OCI-LY7 (cell line): ENCODE data around the gene UQCRHL. TPM values are rescaled to one million over a fixed set of nuclear protein-coding genes. Genes with fewer than 3 reads are reported as not detected.
A peak's percentile ranks its signal among the peaks of the same experiment; 100 is the strongest.

Experiments used
- BruUV-seq: library from RNA; stranded (reverse); fragments of 400-500 nt; replicated peaks from 2 replicates; lab custom pipeline; 2021; lab: Mats Ljungman, UMichigan
- CTCF ChIA-PET: fragments of 300-600 bp; sonication (Branson Sonifier 250); formaldehyde crosslinking; loops from one replicate; lab custom pipeline; 2022; ENCODE audit warnings: antibody characterized with exemption; ENCODE audit not compliant: unreplicated experiment; lab: Charles Lee
- POLR2A ChIA-PET: fragments of 300-600 bp; sonication (Branson Sonifier 250); formaldehyde crosslinking; loops from one replicate; lab custom pipeline; 2022; ENCODE audit warnings: antibody characterized with exemption; lab: Charles Lee
- DNase-seq: peaks from one replicate; pipeline ENCODE4 v3.0.0-alpha.2; 2015; ENCODE audit warnings: low spot score
- H2AFZ ChIP-seq: fragments of 200-600 bp; sonication (generic), shearing (Covaris generic); 2 replicates; pipeline ENCODE4 v1.6.1; 2014; ENCODE audit warnings: mild to moderate bottlenecking, antibody characterized with exemption, low read length, moderate library complexity
- H3K27ac ChIP-seq: fragments of 200-600 bp; sonication (generic); 2 replicates; pipeline ENCODE4 v1.5.1; 2014; ENCODE audit warnings: mixed run types, low read depth, mild to moderate bottlenecking, moderate library complexity, low read length, inconsistent platforms; ENCODE audit not compliant: poor library complexity, severe bottlenecking
- H3K36me3 ChIP-seq: fragments of 200-600 bp; sonication (generic); 2 replicates; pipeline ENCODE4 v1.6.1; 2014; ENCODE audit warnings: mild to moderate bottlenecking, antibody characterized with exemption, low read length, moderate library complexity, mixed read lengths; ENCODE audit not compliant: insufficient read depth
- H3K4me1 ChIP-seq: fragments of 200-600 bp; sonication (generic); 2 replicates; pipeline ENCODE4 v1.5.1; 2014; ENCODE audit warnings: mild to moderate bottlenecking, low read length; ENCODE audit not compliant: insufficient read depth, poor library complexity, severe bottlenecking
- H3K4me2 ChIP-seq: fragments of 200-600 bp; sonication (generic); 2 replicates; pipeline ENCODE4 v1.6.1; 2014; ENCODE audit warnings: mild to moderate bottlenecking, low read length
- H3K4me3 ChIP-seq: fragments of 200-600 bp; sonication (generic); 2 replicates; pipeline ENCODE4 v1.5.1; 2014; ENCODE audit warnings: mild to moderate bottlenecking, low read depth, low read length; ENCODE audit not compliant: poor library complexity, severe bottlenecking
- H3K79me2 ChIP-seq: fragments of 200-600 bp; sonication (generic); 2 replicates; pipeline ENCODE4 v1.6.1; 2016; ENCODE audit warnings: low read depth, mild to moderate bottlenecking, low read length, moderate library complexity, mixed read lengths; ENCODE audit not compliant: insufficient read depth
- H3K9me2 ChIP-seq: fragments of 200-600 bp; sonication (generic); 2 replicates; pipeline ENCODE4 v1.6.1; 2016; ENCODE audit warnings: mild to moderate bottlenecking, low read length, mixed read lengths; ENCODE audit not compliant: insufficient read depth
- H3K9me3 ChIP-seq: fragments of 200-600 bp; sonication (generic); 2 replicates; pipeline ENCODE4 v1.6.1; 2014; ENCODE audit warnings: mild to moderate bottlenecking, mixed run types, low read length, mixed read lengths
- H4K20me1 ChIP-seq: fragments of 200-600 bp; sonication (generic); 2 replicates; pipeline ENCODE4 v1.6.1; 2014; ENCODE audit warnings: mild to moderate bottlenecking, antibody characterized with exemption, low read length, moderate library complexity, mixed read lengths; ENCODE audit not compliant: insufficient read depth
- CTCF ChIP-seq: fragments of 200-600 bp; sonication (generic); conservative IDR thresholded peaks from 2 replicates; pipeline ENCODE4 v1.5.1; 2014; ENCODE audit warnings: mild to moderate bottlenecking, antibody characterized with exemption, low read length, moderate library complexity, mixed read lengths
- EZH2phosphoT487 ChIP-seq: fragments of 200-600 bp; sonication (generic); IDR thresholded peaks from 2 replicates; pipeline ENCODE4 v1.6.1; 2018; ENCODE audit warnings: low read depth, borderline replicate concordance, mild to moderate bottlenecking, mixed run types, antibody characterized with exemption, low read length, moderate library complexity, mixed read lengths
- intact Hi-C: fragments of 100-400 bp; cut with micrococcal nuclease; formaldehyde crosslinking; loops from one replicate; pipeline ENCODE4 v1.10.0; 2022; ENCODE audit not compliant: unreplicated experiment
- total RNA-seq, 2 experiments: library from RNA; depleted of rRNA in 1 of 2; stranded (reverse); fragments of >200 nt in 1 of 2; shearing (Covaris generic) in 1 of 2; gene quantifications; 2 replicates each; pipeline ENCODE4 v1.2.3, GENCODE V29; 2014 to 2022

UQCRHL gene
- total RNA-seq, 2 experiments from 2014 or later: 2.4 to 12.4 TPM

GRCh38 chr1:15834406-15835204 is 27.2 kb upstream of the UQCRHL start:
- CTCF ChIA-PET: interaction anchor here (0.6 to 0.8 kb wide), 3 partner anchors 14 to 19 kb away, joined by 3 to 5 read pairs (median 3); no protein-coding TSS in a partner anchor
- H3K79me2 ChIP-seq: peaks cover 33% of the 10 kb centered on the region
- POLR2A ChIA-PET: interaction anchor here (0.6 to 3.7 kb wide), 11 partner anchors 9 to 527 kb away, joined by 3 to 68 read pairs (median 4); partner anchors contain the start of genes SPEN and UQCRHL
- TF ChIP-seq EZH2phosphoT487 (no peak), CTCF (no peak)
- H3K9me2 ChIP-seq: no peaks in the 10 kb centered on the region
- BruUV-seq: no TSS peak
- peaks cover 6% of the 10 kb centered on the region; the same call in 1 of the 2 replicates for H3K36me3 ChIP-seq
- intact Hi-C loops: loop anchor here (1.0 kb wide), 1 partner anchor 13 kb away; the partner anchor contains the start of gene SPEN
- H4K20me1 ChIP-seq: no peaks in the 10 kb centered on the region
- H3K4me3 ChIP-seq: peak overlapping the region; percentile 75
- peak overlapping the region; percentile 97 for H3K27ac ChIP-seq
- peak overlapping the region; percentile 91 for H3K4me2 ChIP-seq
- H2AFZ ChIP-seq: peak overlapping the region; percentile 60
- H3K4me1 ChIP-seq: peaks cover 66% of the 10 kb centered on the region
- DNase-seq: peak; percentile 94
- H3K9me3 ChIP-seq: no peaks in the 10 kb centered on the region

GRCh38 chr1:15833842-15834405 is 26.5 kb upstream of the UQCRHL start:
- no peaks in the 10 kb centered on the region for H3K9me3 ChIP-seq
- peak overlapping the region; percentile 60; the same call in 1 of the 2 replicates for H2AFZ ChIP-seq
- no peak for TF ChIP-seq EZH2phosphoT487
- TF ChIP-seq CTCF: no peak
- no peaks in the 10 kb centered on the region for H4K20me1 ChIP-seq
- H3K4me1 ChIP-seq: peaks cover 73% of the 10 kb centered on the region
- H3K4me3 ChIP-seq: peak overlapping the region; percentile 75
- H3K79me2 ChIP-seq: peaks cover 33% of the 10 kb centered on the region
- peaks cover 6% of the 10 kb centered on the region; the same call in 1 of the 2 replicates for H3K36me3 ChIP-seq
- intact Hi-C loops: no loop called here
- POLR2A ChIA-PET: interaction anchor here (0.6 to 3.7 kb wide), 14 partner anchors 10 to 527 kb away, joined by 3 to 68 read pairs (median 4); partner anchors contain the start of genes SPEN and UQCRHL
- CTCF ChIA-PET: interaction anchor here (0.5 to 0.9 kb wide), 5 partner anchors 10 to 33 kb away, joined by 3 to 5 read pairs (median 3); no protein-coding TSS in a partner anchor
- peak overlapping the region; percentile 91 for H3K4me2 ChIP-seq
- DNase-seq: no peak
- no peaks in the 10 kb centered on the region for H3K9me2 ChIP-seq
- BruUV-seq: TSS peak; percentile 84
- H3K27ac ChIP-seq: peak overlapping the region; percentile 97
